WTC11 (cell line): Measurements from ENCODE around the gene BRSK1. TPM values are rescaled to one million over a fixed set of nuclear protein-coding genes. Genes with fewer than 3 reads are reported as not detected.

Source experiments
- ATAC-seq: fragments of 200-7000 bp; cut with Tn5 transposase; 2 replicates; pipeline ENCODE4 v1.10.0; 2021; ENCODE audit warnings: mild to moderate bottlenecking, moderate library complexity
- CTCF ChIA-PET: fragments of 300-600 bp; sonication (Branson Sonifier 250); formaldehyde crosslinking; loops from one replicate; lab custom pipeline; 2021; ENCODE audit warnings: antibody characterized with exemption; lab: Charles Lee
- POLR2A ChIA-PET: fragments of 350-600 bp; sonication (Branson Sonifier 250); formaldehyde crosslinking; loops from one replicate; lab custom pipeline; 2021; ENCODE audit warnings: antibody characterized with exemption; lab: Charles Lee
- DNase-seq: peaks from one replicate; pipeline ENCODE4 v3.0.0; 2021; ENCODE audit warnings: low spot score
- H3K27ac Mint-ChIP-seq: 2 replicates; pipeline ENCODE4 v1.8.0; 2021; ENCODE audit warnings: mixed read lengths
- H3K27me3 Mint-ChIP-seq: 2 replicates; pipeline ENCODE4 v1.8.0; 2021; ENCODE audit warnings: low read depth, mild to moderate bottlenecking, moderate library complexity, mixed read lengths
- H3K36me3 Mint-ChIP-seq: 2 replicates; pipeline ENCODE4 v1.8.0; 2021; ENCODE audit warnings: mixed read lengths
- H3K4me1 Mint-ChIP-seq: 2 replicates; pipeline ENCODE4 v1.8.0; 2022; ENCODE audit warnings: mixed read lengths
- H3K4me3 Mint-ChIP-seq: 2 replicates; pipeline ENCODE4 v1.8.0; 2021; ENCODE audit warnings: mild to moderate bottlenecking, moderate library complexity, mixed read lengths
- H3K9me3 Mint-ChIP-seq: 2 replicates; pipeline ENCODE4 v1.8.0; 2021; ENCODE audit warnings: mixed read lengths
- CREB1 ChIP-seq: sonication (generic); formaldehyde crosslinking; IDR thresholded peaks from 2 replicates; pipeline ENCODE4 v1.8.0; 2023; ENCODE audit warnings: mild to moderate bottlenecking, missing genetic modification reagents
- E2F1 ChIP-seq: sonication (generic); formaldehyde crosslinking; IDR thresholded peaks from 2 replicates; pipeline ENCODE4 v1.8.0; 2022; ENCODE audit warnings: mild to moderate bottlenecking, missing genetic modification reagents
- ESRRA ChIP-seq: sonication (generic); formaldehyde crosslinking; IDR thresholded peaks from 2 replicates; pipeline ENCODE4 v1.8.1; 2022; ENCODE audit warnings: mild to moderate bottlenecking, missing genetic modification reagents, borderline replicate concordance
- FOXJ3 ChIP-seq: sonication (generic); formaldehyde crosslinking; IDR thresholded peaks from 2 replicates; pipeline ENCODE4 v1.9.0; 2021; ENCODE audit warnings: missing genetic modification reagents, mild to moderate bottlenecking, borderline replicate concordance
- MAX ChIP-seq: sonication (generic); formaldehyde crosslinking; IDR thresholded peaks from 2 replicates; pipeline ENCODE4 v1.8.0; 2022; ENCODE audit warnings: mild to moderate bottlenecking, missing genetic modification reagents
- MLX ChIP-seq: sonication (generic); formaldehyde crosslinking; IDR thresholded peaks from 2 replicates; pipeline ENCODE4 v1.8.1; 2023; ENCODE audit warnings: mild to moderate bottlenecking, missing genetic modification reagents, moderate library complexity
- RELA ChIP-seq: sonication (generic); formaldehyde crosslinking; IDR thresholded peaks from 2 replicates; pipeline ENCODE4 v1.8.1; 2022; ENCODE audit warnings: missing genetic modification reagents, mild to moderate bottlenecking, borderline replicate concordance
- TCF7 ChIP-seq: sonication (generic); formaldehyde crosslinking; IDR thresholded peaks from 2 replicates; pipeline ENCODE4 v1.8.0; 2022; ENCODE audit warnings: mild to moderate bottlenecking, low read depth, missing genetic modification reagents, moderate library complexity
- TP53 ChIP-seq: sonication (generic); formaldehyde crosslinking; IDR thresholded peaks from 2 replicates; pipeline ENCODE4 v1.8.1; 2023; ENCODE audit warnings: mild to moderate bottlenecking, missing genetic modification reagents
- USF2 ChIP-seq: sonication (generic); formaldehyde crosslinking; IDR thresholded peaks from 2 replicates; pipeline ENCODE4 v1.8.1; 2023; ENCODE audit warnings: mild to moderate bottlenecking, missing genetic modification reagents, moderate library complexity
- ZBTB21 ChIP-seq: sonication (generic); formaldehyde crosslinking; IDR thresholded peaks from 2 replicates; pipeline ENCODE4 v1.8.1; 2023; ENCODE audit warnings: mild to moderate bottlenecking, missing genetic modification reagents, borderline replicate concordance
- ZNF423 ChIP-seq: fragments of 250-450 bp; sonication (Bioruptor Pico); IDR thresholded peaks from 2 replicates; pipeline ENCODE4 v2.1.2; 2022; ENCODE audit warnings: mild to moderate bottlenecking, moderate library complexity
- total RNA-seq: library from RNA; stranded (reverse); gene quantifications from 3 replicates; pipeline ENCODE4 v1.2.3, GENCODE V29; 2021
- TF ChIP-seq, protein P1 (sequence below): fragments of 250-450 bp; sonication (Bioruptor Pico); IDR thresholded peaks from 2 replicates; pipeline ENCODE4 v1.9.0; 2021; ENCODE audit warnings: mild to moderate bottlenecking
- TF ChIP-seq, protein P2 (sequence below): sonication (generic); formaldehyde crosslinking; IDR thresholded peaks from 2 replicates; pipeline ENCODE4 v1.8.0; 2022; ENCODE audit warnings: mild to moderate bottlenecking, missing genetic modification reagents
- TF ChIP-seq, protein P3 (sequence below): sonication (generic); formaldehyde crosslinking; conservative IDR thresholded peaks from 2 replicates; pipeline ENCODE4 v1.8.1; 2022; ENCODE audit warnings: mild to moderate bottlenecking, missing genetic modification reagents
- TF ChIP-seq, protein P4 (sequence below): sonication (generic); formaldehyde crosslinking; IDR thresholded peaks from 2 replicates; pipeline ENCODE4 v1.8.1; 2022; ENCODE audit warnings: mild to moderate bottlenecking, missing genetic modification reagents, moderate library complexity, borderline replicate concordance
- TF ChIP-seq, protein P5 (sequence below): fragments of 250-450 bp; sonication (Bioruptor Pico); IDR thresholded peaks from 2 replicates; pipeline ENCODE4 v1.9.0; 2021; ENCODE audit warnings: mild to moderate bottlenecking, borderline replicate concordance

The BRSK1 gene
- total RNA-seq, 1 experiment from 2014 or later, result 52.4 TPM

DNA sequence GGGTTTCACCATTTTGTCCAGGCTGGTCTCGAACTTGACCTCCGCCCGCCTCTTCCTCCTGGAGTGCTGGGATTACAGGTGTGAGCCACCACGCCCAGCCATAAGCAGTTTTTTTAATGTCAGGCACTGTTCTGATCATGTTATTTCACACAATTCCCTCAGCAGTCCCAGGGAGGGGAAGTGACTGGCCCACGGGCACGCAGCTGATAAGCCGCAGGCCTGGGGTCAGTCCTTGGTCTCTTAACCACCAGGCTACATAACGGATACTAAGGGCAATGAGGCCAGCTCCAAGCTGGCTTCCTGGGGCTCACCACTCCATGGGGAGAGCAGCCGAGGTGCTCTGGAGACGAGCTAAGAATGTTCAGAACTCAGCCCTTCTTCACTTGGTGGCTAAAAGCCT, 13.5 kb downstream of the BRSK1 start:
- ChIA-PET CTCF (interaction anchor here (0.7 kb wide), 1 partner anchor 416 kb away, joined by 3 read pairs; no protein-coding TSS in a partner anchor), POLR2A (interaction anchor here (0.6 kb wide), 1 partner anchor 143 kb away, joined by 3 read pairs; no protein-coding TSS in a partner anchor)
- no peak for TF ChIP-seq FOXJ3 (CRISPR knock-in tag)
- TF ChIP-seq CREB1 (CRISPR knock-in tag), result no peak
- no peak for TF ChIP-seq ZNF423 (CRISPR knock-in tag)
- TF ChIP-seq, protein P1, sequence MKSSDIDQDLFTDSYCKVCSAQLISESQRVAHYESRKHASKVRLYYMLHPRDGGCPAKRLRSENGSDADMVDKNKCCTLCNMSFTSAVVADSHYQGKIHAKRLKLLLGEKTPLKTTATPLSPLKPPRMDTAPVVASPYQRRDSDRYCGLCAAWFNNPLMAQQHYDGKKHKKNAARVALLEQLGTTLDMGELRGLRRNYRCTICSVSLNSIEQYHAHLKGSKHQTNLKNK (CRISPR knock-in tag), result no peak
- TF ChIP-seq TCF7 (CRISPR knock-in tag), result no peak
- TF ChIP-seq, protein P2, sequence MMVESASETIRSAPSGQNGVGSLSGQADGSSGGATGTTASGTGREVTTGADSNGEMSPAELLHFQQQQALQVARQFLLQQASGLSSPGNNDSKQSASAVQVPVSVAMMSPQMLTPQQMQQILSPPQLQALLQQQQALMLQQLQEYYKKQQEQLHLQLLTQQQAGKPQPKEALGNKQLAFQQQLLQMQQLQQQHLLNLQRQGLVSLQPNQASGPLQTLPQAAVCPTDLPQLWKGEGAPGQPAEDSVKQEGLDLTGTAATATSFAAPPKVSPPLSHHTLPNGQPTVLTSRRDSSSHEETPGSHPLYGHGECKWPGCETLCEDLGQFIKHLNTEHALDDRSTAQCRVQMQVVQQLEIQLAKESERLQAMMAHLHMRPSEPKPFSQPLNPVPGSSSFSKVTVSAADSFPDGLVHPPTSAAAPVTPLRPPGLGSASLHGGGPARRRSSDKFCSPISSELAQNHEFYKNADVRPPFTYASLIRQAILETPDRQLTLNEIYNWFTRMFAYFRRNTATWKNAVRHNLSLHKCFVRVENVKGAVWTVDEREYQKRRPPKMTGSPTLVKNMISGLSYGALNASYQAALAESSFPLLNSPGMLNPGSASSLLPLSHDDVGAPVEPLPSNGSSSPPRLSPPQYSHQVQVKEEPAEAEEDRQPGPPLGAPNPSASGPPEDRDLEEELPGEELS (CRISPR knock-in tag), result no peak
- TF ChIP-seq E2F1 (CRISPR knock-in tag), result no peak
- no peak for TF ChIP-seq MLX
- no peak for TF ChIP-seq MAX (CRISPR knock-in tag)
- no peak for TF ChIP-seq USF2
- Mint-ChIP-seq H3K27me3 (no peaks in the 10 kb centered on the region), H3K4me1 (peaks cover 19% of the 10 kb centered on the region), H3K27ac (no peak overlapping the region), H3K4me3 (no peak overlapping the region), H3K36me3 (peaks cover 29% of the 10 kb centered on the region), H3K9me3 (no peaks in the 10 kb centered on the region)
- DNase-seq (no peak), ATAC-seq (no peak)

- DNase-seq, result no peak
- H3K27me3 Mint-ChIP-seq, result no peaks in the 10 kb centered on the region
- no peak for ATAC-seq
- no peaks in the 10 kb centered on the region for H3K9me3 Mint-ChIP-seq
- H3K27ac Mint-ChIP-seq, result no peak overlapping the region
- no peak overlapping the region for H3K4me3 Mint-ChIP-seq
- CTCF ChIA-PET, result interaction anchor here (1.1 to 2.6 kb wide), 2 partner anchors 9 to 20 kb away, joined by 3 to 19 read pairs; partner anchors contain the start of gene HSPBP1
- TF ChIP-seq TCF7 (CRISPR knock-in tag), result no peak
- no peak for TF ChIP-seq ESRRA
- TF ChIP-seq TP53 (CRISPR knock-in tag), result no peak
- TF ChIP-seq E2F1 (CRISPR knock-in tag), result no peak
- TF ChIP-seq, protein P3, sequence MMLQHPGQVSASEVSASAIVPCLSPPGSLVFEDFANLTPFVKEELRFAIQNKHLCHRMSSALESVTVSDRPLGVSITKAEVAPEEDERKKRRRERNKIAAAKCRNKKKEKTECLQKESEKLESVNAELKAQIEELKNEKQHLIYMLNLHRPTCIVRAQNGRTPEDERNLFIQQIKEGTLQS (CRISPR knock-in tag), result no peak
- no peak for TF ChIP-seq RELA
- TF ChIP-seq, protein P4, sequence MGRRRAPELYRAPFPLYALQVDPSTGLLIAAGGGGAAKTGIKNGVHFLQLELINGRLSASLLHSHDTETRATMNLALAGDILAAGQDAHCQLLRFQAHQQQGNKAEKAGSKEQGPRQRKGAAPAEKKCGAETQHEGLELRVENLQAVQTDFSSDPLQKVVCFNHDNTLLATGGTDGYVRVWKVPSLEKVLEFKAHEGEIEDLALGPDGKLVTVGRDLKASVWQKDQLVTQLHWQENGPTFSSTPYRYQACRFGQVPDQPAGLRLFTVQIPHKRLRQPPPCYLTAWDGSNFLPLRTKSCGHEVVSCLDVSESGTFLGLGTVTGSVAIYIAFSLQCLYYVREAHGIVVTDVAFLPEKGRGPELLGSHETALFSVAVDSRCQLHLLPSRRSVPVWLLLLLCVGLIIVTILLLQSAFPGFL (CRISPR knock-in tag), result no peak
- TF ChIP-seq, protein P5, sequence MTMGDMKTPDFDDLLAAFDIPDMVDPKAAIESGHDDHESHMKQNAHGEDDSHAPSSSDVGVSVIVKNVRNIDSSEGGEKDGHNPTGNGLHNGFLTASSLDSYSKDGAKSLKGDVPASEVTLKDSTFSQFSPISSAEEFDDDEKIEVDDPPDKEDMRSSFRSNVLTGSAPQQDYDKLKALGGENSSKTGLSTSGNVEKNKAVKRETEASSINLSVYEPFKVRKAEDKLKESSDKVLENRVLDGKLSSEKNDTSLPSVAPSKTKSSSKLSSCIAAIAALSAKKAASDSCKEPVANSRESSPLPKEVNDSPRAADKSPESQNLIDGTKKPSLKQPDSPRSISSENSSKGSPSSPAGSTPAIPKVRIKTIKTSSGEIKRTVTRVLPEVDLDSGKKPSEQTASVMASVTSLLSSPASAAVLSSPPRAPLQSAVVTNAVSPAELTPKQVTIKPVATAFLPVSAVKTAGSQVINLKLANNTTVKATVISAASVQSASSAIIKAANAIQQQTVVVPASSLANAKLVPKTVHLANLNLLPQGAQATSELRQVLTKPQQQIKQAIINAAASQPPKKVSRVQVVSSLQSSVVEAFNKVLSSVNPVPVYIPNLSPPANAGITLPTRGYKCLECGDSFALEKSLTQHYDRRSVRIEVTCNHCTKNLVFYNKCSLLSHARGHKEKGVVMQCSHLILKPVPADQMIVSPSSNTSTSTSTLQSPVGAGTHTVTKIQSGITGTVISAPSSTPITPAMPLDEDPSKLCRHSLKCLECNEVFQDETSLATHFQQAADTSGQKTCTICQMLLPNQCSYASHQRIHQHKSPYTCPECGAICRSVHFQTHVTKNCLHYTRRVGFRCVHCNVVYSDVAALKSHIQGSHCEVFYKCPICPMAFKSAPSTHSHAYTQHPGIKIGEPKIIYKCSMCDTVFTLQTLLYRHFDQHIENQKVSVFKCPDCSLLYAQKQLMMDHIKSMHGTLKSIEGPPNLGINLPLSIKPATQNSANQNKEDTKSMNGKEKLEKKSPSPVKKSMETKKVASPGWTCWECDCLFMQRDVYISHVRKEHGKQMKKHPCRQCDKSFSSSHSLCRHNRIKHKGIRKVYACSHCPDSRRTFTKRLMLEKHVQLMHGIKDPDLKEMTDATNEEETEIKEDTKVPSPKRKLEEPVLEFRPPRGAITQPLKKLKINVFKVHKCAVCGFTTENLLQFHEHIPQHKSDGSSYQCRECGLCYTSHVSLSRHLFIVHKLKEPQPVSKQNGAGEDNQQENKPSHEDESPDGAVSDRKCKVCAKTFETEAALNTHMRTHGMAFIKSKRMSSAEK, result no peak
- no peak for TF ChIP-seq CREB1 (CRISPR knock-in tag)
- TF ChIP-seq ZBTB21 (CRISPR knock-in tag), result no peak
- H3K4me1 Mint-ChIP-seq, result peaks cover 19% of the 10 kb centered on the region
- peaks cover 33% of the 10 kb centered on the region for H3K36me3 Mint-ChIP-seq
- POLR2A ChIA-PET, result no interaction called here
Measured at GRCh38 chr19:55299991-55300390, 16.2 kb downstream of the BRSK1 start.
